Iris pigment epithelial cell (primary cell): ENCODE measurements around the gene ACTG1.

ENCODE experiments used
- DNase-seq: peaks from one replicate; pipeline ENCODE4 v3.0.0-alpha.2; 2011; ENCODE audit warnings: low read depth

Gene ACTG1

DNA sequence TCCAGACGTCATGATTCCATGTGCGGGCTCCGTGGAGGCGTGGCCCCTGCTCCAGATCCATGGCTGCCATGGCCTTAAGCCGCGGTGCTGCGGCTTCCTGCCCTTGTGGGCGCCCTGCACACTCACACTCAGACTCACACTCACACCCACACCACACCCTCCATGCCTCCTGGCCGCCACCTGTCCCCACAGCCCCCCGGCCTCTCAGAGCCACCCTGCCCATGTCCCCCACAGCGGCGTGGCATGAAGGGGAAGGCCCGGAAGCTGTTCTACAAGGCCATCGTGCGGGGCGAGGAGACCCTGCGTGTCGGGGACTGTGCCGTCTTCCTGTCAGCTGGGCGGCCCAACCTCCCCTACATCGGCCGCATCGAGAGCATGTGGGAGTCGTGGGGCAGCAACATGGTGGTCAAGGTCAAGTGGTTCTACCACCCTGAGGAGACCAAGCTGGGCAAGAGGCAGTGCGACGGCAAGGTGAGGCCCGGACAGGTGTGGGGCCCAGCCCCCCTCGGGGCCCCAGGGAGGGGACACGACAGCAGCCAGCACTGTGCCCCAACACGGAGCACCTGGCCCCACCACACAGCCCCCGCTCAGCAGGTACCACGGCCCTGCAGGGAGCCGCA is 50.0 kb downstream of the ACTG1 start:
- no peak for DNase-seq

DNA sequence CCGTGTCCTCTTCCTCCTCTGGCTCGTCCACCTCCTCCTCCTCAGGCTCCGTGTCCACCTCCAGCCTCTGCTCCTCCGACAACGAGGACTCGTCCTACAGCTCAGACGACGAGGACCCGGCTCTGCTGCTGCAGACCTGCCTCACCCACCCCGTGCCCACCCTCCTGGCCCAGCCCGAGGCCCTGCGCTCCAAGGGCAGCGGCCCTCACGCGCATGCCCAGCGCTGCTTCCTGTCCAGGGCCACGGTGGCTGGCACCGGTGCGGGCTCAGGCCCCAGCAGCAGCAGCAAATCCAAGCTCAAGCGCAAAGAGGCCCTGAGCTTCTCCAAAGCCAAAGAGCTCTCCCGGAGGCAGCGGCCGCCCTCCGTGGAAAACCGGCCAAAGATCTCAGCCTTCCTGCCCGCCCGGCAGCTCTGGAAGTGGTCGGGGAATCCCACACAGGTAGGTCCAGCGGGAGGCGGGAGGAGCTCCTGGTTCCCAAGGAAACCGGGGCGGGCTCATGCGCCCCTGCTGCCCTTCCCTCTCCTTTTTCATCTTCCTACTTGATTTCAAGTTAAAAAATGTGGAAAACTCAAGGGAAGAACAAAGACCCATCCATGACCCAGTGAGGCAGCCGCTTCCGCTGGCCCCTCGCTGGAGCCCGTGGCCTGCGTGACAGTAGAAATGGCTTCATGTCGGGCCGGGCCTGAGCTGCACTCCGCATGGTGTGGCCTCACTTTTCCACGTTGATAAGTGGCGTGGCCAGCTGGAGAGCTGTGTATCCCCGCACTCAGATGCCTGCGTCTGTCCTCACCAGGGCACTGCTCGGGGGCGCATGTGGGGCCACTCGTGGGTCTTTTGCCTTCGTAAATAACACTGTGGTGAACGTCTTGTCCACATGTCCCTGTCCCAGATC is 50.7 kb downstream of the ACTG1 start:
- DNase-seq, result no peak

DNA sequence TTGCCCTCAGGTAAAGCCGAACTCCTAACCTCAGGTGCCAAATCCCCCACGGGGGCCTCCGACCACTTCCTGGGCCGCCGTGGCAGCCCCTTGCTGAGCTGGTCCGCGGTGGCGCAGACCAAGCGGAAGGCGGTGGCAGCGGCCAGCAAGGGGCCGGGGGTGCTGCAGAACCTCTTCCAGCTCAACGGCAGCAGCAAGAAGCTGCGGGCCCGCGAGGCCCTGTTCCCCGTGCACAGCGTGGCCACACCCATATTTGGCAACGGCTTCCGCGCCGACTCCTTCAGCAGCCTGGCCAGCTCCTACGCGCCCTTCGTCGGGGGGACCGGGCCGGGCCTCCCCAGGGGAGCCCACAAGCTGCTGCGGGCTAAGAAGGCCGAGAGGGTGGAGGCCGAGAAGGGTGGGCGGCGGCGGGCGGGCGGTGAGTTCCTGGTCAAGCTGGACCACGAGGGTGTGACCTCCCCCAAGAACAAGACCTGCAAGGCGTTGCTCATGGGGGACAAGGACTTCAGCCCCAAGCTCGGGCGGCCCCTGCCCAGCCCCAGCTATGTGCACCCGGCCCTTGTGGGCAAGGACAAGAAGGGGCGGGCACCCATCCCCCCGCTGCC is 51.6 kb downstream of the ACTG1 start:
- no peak for DNase-seq
